CD4-positive, alpha-beta T cell treated with Interleukin-6 at 100 ng/mL for 8 hours (primary cell): ENCODE measurements around the gene PCNX2.
"Not testable (repeated sequence)": the region's sequence is repeated elsewhere in the genome, so short reads cannot be mapped to it uniquely, and the experiment has no call there.

ENCODE experiments used
- DNase-seq: peaks from one replicate; pipeline ENCODE4 v3.0.0-alpha.2; 2020; ENCODE audit warnings: mixed read lengths, low spot score

Gene PCNX2

GRCh38 chr1:233006108-233006507 lies 289.4 kb downstream of the PCNX2 start:
- no peak for DNase-seq

- no peak for DNase-seq
Measured at GRCh38 chr1:233005703-233006102, 289.8 kb downstream of the PCNX2 start.

GRCh38 chr1:233005156-233005555 lies 290.4 kb downstream of the PCNX2 start:
- DNase-seq = no peak

- DNase-seq = no peak
Measured at GRCh38 chr1:233004451-233004850, 291.1 kb downstream of the PCNX2 start.

- not testable (repeated sequence) for DNase-seq
Measured at GRCh38 chr1:233003638-233004037, 291.9 kb downstream of the PCNX2 start.

- no peak for DNase-seq
Measured at GRCh38 chr1:232999956-233000625, 295.4 kb downstream of the PCNX2 start.

- DNase-seq = no peak
Measured at GRCh38 chr1:232998646-232999045, 296.9 kb downstream of the PCNX2 start.

- no peak for DNase-seq
Measured at GRCh38 chr1:232998138-232998537, 297.4 kb downstream of the PCNX2 start.

- no peak for DNase-seq
Measured at GRCh38 chr1:232996143-232996542, 299.4 kb downstream of the PCNX2 start.

GRCh38 chr1:232995189-232995588 lies 300.3 kb downstream of the PCNX2 start:
- no peak for DNase-seq

- DNase-seq = no peak
Measured at GRCh38 chr1:232993555-232993954, 302.0 kb downstream of the PCNX2 start.

GRCh38 chr1:232992227-232992626 lies 303.3 kb downstream of the PCNX2 start:
- DNase-seq = no peak

GRCh38 chr1:232991238-232991637 lies 304.3 kb downstream of the PCNX2 start:
- DNase-seq = no peak

GRCh38 chr1:232990176-232991128 lies 305.1 kb downstream of the PCNX2 start:
- DNase-seq = no peak

GRCh38 chr1:232988572-232989040 lies 306.9 kb downstream of the PCNX2 start:
- no peak for DNase-seq

- DNase-seq = no peak
Measured at GRCh38 chr1:232987774-232988140, 307.8 kb downstream of the PCNX2 start.

GRCh38 chr1:232987046-232987773 lies 308.3 kb downstream of the PCNX2 start:
- DNase-seq = no peak

- DNase-seq = no peak
Measured at GRCh38 chr1:232986527-232986922, 309.0 kb downstream of the PCNX2 start.

GRCh38 chr1:232985882-232986526 lies 309.5 kb downstream of the PCNX2 start:
- no peak for DNase-seq

GRCh38 chr1:232984577-232985425 lies 310.7 kb downstream of the PCNX2 start:
- DNase-seq = no peak
